ENCODE data around the gene MCM3.
A peak's percentile ranks its signal among the peaks of the same experiment; 100 is the strongest.

MCM3 gene

DNA sequence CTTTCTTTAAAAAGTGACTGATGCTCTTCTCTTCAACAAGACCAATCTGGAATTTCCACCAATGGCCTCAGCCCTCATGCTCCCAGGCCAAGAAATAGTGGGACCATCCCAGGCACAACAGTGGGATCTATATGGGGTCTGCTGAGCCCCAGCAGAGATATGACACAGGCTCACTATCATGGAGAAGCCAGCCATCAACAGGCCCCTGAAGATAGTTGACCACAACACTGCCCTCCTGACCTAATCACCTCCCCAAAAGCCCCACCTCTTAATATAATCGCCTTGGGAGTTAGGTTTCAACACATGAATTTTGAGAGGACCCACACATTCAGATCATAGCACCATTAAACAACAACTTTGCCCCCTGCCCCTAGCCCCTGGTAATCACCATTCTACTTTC is 16.8 kb upstream of the MCM3 start:
- no peak for DNase-seq

DNA sequence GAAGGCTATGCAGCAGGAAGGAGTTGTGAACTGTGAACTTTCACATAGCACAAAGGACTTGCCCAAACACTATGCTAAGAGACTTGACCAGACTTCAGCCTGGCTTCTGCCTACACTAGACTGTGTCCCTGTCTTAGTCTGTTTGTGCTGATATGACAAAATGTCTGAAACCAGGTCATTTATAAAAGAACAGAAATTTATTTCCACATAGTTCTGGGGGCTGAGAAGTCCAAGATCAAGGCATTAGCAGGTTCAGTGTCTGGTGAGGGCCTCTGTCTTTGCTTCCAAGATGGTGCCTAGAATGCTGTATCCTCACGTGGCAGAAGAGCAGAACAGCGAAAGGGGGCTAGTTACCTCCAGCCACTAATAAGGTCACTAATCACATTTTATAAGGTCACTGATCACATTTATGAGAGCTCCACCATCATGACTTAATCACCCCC is 16.0 kb upstream of the MCM3 start:
- no peak for DNase-seq

DNA sequence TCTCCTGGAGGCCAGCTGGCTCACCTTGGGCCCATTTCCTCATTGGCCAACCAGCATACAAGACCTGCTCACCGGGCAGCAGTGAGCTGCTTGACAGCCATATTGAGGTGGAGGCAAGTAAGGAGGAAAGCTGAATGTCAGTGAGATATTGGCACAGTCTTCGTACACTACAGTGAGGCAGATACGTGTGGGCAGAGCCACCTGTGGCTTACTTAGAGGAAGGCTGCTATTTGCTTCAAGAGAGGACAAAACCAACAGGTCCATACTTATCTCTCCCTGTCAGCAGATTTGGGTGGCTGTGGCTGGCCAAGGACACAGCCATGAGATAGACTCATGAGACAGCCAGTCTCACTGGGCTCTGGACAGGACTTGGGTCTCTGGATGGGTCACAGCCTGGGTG is 15.1 kb upstream of the MCM3 start:
- no peak for DNase-seq

DNA sequence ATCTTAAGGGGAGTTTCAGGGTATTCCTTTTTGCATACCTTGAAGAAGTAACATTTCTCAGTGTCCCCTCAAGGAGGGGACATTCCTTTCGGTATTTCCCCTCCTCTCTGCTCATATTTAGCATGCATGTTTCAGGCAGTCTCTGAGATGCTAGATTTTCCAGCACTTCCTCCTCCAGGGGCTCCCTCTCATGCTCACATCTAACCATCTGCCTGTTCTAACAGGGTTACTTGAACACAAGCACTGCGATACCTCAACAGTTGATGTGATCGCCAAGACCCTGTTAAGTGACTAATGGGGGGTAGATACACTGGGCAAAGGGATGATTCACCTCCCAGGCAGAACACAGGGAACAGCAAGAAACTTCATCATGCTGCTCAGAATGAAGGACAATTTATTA is 12.9 kb upstream of the MCM3 start:
- DNase-seq: no peak

DNA sequence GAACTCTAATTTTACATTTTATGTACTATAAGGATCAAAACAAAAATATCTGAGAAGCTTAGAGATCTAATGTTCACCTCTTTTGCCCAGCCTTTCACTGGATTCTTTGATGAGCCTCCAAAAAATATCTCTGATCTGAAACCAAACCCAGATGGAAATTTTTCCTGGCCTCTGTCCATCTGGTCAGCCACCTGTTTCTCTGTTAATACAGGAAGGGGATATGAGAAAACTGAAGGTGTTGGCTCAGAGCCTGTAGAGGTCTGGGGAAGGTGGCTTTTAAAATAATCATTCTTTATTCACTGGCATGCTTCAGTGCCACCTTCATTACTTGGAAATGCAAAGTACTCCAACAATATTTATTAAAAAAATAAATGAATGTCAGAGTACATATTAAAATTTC is 8.5 kb upstream of the MCM3 start:
- DNase-seq: no peak

DNA sequence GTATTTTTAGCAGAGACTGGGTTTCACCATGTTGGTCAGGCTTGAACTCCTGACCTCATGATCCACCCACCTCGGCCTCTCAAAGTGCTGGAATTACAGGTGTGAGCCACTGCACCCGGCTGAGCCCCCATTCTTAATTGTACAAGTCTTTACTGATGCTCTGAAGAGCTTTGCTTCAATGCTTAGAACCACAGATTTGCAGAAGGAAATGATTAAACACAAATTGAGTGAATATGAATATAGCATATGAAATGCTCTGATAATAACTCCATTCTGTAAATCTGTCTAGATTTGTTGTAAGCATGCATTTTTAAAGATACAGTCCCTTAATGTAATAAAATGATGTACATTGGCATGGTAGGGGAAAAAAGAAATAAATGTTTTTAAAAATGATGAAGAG is 4.3 kb upstream of the MCM3 start:
- DNase-seq: no peak

DNA sequence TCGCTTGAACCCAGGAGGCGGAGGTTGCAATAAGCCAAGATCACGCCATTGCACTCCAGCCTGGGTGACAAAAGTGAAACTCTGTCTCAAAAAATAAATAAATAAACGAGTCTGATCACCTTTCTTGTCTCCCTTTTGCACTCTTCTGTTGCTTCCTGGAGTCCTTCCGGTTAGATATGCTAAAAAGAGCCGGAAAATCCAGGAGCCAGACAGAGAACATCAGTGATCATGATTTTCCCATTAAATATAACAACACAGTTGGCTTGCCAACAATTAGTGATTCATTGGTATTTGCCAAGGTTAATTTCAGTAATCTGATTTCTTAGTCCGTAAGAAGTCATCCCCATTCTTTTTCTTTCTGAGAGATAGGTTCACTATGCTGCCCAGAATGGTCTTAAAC is 3.7 kb upstream of the MCM3 start:
- no peak for DNase-seq

DNA sequence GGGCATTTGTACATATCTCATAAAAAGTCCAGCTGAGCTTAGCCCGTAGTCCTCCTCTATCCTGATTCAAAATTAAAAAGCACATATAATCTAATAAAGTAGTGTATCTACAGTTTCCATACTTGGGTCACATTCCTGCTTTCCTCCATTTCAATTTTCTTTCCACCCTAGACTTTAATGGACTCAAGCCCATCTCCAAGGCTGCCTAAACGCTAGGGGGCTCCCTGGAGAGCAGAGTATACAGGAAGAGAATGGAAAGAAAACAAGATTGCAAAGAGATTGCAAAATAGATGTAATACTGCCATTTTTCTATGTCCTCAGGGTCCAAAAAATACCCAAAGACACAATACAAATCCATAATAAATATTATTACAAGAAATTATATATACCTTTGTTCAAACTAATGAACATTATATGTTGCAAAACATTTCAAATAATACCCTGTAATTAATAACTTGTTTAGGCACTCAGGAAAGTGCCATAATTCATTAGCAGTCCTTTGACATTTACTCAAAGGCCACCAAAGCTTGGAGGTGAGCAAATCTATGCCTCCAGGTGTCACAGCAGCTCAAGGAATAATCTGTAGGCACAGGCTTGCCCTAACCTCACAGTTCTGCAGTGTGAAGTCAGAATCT is 2.4 kb upstream of the MCM3 start:
- no peak for DNase-seq

DNA sequence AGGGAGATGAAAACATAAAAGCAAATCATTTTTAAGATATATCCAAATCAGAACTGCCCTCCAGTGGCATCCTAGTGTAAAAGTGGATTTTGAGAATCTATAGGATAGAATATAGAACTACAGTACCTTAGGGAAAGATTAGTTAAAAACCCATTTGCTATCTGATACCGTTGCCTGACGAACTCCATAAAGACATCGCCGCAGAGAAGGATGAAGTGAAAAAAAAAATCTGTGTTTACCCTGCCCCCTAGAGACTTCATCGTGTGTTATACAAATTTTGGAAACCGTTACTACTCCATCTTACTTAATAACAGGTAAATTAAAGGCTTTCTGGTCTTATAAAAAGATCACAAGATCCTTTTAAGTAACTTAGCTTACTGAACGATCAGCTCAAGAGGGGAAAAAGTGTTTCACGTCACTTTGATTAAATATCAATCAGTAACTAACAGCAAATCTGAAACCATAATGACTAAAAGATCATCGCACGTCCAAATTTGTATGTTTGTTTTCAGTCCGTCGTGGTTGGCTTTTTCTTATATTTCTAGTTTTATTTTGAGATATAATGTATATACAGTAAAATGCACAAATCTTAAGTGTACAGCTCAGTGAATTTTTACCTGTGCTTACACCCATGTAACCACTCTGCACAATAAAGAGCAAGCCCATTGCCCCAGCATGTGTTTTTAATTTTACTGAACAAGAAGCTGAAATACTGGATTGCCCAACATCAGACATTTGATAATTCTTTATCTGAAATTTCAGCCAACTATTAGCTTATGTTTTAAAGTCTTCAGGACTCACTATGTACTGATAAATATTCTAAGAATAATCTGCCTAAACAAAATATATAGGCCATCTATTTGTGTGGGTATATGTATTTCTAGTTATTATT is 881 bp upstream of the MCM3 start:
- no peak for DNase-seq

DNA sequence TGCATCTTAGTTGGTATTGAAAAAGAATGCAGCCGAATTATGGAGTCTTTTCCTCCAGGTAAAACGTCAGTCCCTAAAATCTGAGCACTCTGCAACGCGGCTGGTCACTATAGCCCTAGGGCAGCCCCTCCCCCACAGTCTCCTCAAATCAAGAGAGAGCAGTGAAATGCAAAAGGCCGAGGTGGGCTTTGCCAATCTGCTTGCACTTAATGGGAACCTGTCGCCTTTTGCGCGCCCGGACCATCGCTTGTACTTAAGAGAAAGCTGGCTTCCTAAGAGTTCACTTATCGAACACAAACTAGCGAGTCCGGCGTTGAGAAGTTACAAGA is 447 bp downstream of the MCM3 start:
- peak; percentile 84 for DNase-seq

DNA sequence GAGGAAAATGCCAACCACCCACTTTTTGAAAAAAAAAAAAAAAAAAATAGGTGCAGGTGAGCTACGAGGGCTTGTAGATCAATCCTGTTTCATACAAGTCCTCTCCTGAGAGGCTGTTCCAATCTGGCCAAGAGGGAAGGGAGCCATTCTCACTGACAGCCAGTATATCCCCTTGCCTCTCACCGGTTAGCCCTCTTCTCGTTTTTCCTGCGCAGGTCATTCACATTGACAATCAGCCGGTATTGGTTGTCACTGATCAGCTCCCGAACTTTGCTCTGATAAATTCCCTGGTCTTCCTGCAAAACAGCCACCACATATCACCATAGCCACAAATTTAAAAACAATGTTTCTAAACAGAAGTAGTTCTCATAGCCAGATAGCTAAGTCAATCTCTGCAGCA is 1.4 kb downstream of the MCM3 start:
- DNase-seq: no peak

DNA sequence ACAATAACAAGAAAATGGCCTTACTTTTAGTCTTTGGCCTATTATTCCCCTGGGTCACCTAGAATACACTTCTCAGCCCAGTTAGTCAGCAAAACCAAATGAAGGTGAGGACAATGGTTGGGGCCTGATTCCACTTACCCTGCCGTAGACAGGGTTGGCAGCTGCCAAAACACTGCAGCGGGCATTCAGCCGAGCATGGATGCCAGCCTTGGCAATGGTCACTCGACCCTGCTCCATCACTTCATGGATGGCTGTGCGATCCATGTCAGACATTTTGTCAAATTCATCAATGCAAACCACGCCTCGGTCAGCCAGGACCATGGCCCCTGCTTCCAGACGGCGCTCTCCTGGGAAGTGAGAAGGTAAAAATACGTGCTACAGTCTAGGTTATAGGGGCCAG is 8.4 kb downstream of the MCM3 start:
- DNase-seq: no peak

DNA sequence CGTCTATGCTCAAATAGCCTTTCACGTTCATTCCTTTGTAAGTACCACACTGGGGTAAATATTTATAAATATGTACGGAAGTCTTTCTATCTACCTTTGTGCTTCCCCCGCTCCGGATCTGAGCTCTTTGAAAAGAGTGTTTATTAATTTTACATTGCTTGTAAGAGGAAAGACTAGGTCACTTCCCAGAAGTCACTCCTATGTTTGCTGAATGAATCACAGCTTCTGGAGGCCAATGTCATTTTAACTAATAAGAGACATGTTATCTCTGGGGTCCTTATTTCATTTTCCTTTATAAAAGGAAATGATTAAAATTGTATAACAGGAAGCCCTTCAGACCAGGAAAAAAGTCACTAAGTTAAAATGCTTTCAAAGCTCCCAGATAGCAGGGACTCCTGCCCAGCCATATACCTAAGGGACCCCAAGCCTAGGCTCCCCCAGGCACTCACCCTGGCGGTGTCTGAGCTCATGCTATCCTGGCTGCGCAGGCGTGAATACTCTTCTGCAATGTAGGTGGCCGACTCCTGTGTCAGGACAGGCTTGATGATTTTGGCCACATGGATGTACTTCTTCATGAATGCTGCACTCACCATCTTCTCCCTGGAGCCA is 12.6 kb downstream of the MCM3 start:
- DNase-seq: no peak

DNA sequence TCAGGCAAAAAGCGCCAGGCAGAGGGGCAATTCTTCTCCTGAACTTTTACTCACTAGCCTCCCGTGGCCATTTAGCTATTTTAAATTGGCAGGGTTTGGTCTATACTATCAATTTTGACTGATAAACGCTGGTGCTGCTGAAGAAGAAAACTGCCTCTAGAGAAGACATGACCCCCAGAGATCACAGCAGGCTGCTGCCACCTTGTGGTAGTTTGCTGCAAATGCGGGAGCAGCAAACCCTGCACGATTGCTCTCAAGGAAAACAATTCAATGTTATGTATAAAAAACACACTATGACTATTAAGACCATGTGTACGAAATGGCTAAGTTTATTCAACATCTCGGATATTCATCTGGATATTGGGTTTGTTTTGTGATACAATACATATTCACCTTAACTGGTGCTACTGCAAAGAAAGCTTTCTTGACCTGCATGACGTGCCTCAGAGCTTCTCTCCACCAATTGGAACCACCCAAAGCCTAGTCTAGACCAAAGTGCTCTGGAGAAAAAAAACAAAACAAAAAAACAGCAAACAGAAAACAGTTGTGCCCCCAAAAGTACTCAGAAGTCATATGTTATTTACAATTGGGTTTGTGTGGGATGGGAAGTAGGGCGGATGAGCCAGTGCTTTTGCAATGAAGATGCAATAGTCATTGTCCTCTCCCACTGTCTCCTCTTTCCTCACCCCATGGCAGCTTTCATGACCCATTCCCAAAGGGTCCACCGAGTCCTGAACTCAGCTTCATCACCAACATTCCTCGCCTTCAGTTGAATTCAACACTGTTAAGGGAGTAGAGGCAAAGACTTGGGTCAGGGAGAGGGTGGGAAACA is 20.6 kb downstream of the MCM3 start:
- peak; percentile 79 for DNase-seq

DNA sequence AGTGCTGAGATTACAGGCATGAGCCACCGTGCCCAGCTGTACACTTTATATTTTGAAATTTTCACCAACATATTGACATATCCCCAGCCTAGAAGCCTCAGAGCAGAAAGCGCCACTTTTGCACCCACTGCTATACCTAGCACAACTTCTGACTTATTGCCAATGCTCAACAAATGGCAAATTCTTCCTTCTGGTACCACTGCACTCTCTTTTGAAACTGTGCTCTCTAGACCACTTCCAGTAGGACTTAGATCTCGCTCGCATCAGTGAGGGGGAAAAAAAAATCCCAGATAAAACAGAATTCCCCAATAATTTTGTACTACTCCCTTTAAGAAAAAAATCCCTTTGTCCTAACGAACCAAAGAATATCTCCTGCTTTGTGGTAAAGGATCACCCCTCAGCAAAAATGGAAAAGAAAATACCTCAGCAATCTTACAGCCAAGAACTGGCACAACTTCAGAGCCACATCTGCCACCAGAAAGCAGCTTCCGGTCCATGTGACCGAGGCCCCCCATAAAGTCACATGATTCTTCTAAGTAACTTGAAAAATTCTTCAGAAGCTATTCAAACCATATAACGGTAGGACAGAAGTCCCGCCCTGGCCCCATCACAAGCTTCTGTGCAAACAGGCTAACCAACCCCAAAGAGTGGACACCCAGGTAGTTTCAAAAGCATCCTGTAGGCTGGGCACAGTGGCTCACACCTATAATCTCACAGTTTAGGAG is 21.8 kb downstream of the MCM3 start:
- no peak for DNase-seq

DNA sequence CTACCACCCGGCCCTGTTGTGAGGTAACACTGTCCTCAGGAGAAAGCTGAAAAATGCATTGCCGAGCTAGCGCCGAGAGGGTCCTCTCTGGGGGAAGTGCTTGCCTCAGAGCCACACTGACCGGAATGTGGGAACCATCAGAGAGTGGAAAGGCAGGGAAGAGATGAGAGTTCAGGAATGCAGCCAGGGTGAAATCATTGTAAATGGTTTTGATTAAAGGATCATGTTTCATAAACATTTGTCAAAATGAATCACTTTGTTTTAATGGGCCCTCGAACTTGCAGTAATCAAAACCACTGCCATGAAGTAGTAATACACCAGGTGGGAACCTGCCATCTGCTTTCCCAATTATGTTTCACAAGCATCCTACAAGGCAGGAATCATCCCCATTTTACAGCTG is 23.3 kb downstream of the MCM3 start:
- no peak for DNase-seq

DNA sequence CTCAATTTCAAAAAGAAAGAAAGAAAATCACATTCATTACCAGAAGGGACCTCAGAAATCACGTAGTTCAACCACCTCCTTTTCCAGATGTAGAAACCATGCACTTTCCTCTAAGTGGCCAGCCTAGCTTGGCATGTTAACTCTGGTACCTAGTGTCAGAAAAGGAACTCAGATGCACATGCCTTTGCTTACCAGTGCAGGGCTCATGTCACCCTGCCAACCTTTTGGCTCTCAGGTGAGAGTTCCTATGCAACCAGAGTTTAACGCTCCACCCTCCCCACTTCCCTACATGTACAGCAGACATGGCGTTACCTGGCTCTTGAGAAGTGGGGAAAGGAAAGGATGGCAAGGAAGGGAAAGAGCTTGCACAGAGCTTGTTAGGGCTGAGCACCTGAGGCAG is 23.9 kb downstream of the MCM3 start:
- no peak for DNase-seq

DNA sequence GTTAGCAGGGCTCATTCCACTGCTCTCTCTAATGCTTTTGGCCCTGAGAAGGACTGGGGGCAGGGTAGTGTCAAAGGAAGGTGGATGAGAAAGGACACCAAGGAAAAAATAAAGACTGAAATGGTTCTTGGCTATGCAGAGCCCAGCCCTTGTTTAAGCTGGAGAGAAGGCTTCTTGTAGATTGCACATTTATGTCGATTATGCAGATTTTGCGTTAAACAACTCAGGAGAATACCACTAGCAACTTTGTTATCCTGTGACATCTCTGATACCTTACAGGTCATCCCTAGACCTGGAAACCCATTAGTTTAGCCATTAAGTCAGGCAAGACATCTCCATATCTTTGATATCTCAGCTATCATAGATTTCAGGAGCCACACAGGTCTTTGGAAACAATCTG is 29.1 kb downstream of the MCM3 start:
- DNase-seq: no peak

DNA sequence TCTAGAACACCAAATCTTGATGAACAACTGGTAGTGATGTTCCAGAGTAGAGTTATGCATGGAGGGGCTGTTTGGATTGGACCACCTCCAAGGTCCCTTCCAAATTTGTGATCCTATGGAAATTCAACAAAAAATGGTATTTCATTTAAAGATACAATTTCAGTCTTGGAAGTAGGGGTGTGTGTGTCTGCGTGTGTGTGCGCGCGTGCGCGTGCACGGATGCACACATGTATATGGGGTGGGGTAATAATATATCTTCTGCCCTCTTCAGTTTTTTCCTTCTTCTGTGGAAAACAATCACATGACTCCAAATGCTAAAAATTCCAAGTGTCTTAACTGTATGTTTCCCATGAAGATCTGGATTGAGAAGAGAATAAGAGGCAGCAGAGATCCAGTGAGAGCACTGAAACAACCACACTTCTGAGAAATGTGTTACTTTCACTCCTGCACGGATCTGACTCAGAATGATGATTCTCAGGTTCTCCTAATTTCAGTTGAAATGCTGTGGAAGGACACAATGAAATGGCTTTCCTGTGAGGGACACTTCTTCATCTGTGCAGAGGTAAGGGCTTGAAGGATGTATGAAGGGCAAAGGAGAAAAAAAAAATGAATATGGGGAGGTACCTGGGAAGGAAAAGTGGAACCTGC is 29.7 kb downstream of the MCM3 start:
- no peak for DNase-seq

DNA sequence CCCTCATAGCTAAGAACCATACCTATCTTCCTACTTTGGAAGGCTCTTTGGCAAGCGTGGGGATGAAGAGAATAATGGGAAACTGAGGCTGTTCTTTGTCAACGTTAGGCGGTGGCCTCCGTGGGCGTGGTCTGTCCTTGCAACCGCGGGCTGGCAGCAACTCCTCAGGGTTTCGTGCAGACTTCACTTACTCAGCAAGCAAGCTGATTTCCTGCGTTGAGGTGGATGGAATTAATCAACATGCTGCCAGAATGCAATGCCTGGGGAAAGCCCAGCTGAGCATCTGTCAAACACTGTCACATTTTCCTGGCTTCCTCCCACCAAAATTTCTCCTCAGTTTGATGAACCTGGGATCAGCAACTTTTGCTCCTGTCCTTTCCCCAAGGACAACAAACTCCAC is 31.0 kb downstream of the MCM3 start:
- no peak for DNase-seq

DNA sequence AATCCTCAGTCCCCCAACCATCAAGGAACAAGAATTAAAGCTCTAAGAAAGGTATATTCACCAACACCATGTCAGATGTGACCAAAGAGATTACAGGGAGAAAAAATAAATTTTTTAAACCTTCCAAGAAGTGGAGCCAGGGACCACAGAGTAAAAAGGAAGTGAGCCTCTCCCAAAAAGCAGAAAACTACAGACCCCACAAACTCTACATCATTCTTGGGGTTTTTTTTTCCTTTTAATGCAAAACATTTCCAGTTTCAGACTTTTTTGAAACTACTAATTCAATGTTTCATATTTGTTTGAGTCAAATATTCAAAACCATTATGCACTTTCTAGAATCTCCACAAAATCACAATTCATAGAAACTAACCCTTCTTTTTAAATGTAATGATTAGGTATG is 33.4 kb downstream of the MCM3 start:
- no peak for DNase-seq

DNA sequence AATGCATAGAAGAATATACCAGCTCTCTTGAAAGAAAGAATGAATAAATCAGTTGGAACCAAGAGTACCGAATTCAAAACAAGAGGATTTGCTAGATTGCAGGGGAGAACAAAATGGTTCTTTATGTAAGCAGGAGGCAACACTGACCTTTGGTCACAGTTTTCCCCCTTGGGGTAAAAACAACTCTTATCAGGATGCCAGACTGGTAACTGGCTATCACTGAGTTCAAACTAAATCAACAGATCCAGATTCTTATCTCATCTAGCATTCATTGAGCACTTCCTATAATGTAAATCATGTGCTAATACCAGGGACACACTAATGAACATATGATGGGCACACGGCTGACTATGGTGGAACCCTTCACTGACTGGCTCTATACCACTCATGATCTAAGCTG is 35.5 kb downstream of the MCM3 start:
- no peak for DNase-seq

Measured in activated CD8-positive, alpha-beta memory T cell treated with anti-CD3 and anti-CD28 coated beads, Interleukin-2, amount 50 U/mL, for 48 hours (primary cell).